PFSK-1 (cell line): Measurements from ENCODE around the gene ABCA5.

Experiments
- FOXP2 ChIP-seq: optimal IDR thresholded peaks from 2 replicates; pipeline ENCODE3; 2011; ENCODE audit warnings: borderline replicate concordance, control low read depth, inconsistent platforms; ENCODE audit not compliant: insufficient read depth; ENCODE audit errors: extremely low read length, extremely low read depth
- POLR2AphosphoS5 ChIP-seq: IDR thresholded peaks from 2 replicates; pipeline ENCODE4 v1.6.1; 2012; ENCODE audit warnings: low read depth, mild to moderate bottlenecking, control low read depth, low read length, moderate library complexity
- SIN3A ChIP-seq: IDR thresholded peaks from 2 replicates; pipeline ENCODE4 v1.6.1; 2012; ENCODE audit warnings: mild to moderate bottlenecking, low read length, moderate library complexity, borderline replicate concordance; ENCODE audit not compliant: insufficient read depth
- TAF1 ChIP-seq: IDR thresholded peaks from 2 replicates; pipeline ENCODE4 v1.6.1; 2012; ENCODE audit warnings: low read length, control low read depth, borderline replicate concordance; ENCODE audit not compliant: insufficient read depth
- TF ChIP-seq, protein P1 (sequence below), 2 experiments: IDR thresholded peaks; 2 replicates each; pipeline versions ENCODE4 v1.6.1 to v1.8.0; 2011 to 2012; ENCODE audit warnings: low read depth in 2 of 2, low read length in 2 of 2, control low read depth in 1 of 2, inconsistent platforms in 1 of 2, mild to moderate bottlenecking in 1 of 2, moderate library complexity in 1 of 2; ENCODE audit not compliant: insufficient read depth in 1 of 2

ABCA5 gene

DNA sequence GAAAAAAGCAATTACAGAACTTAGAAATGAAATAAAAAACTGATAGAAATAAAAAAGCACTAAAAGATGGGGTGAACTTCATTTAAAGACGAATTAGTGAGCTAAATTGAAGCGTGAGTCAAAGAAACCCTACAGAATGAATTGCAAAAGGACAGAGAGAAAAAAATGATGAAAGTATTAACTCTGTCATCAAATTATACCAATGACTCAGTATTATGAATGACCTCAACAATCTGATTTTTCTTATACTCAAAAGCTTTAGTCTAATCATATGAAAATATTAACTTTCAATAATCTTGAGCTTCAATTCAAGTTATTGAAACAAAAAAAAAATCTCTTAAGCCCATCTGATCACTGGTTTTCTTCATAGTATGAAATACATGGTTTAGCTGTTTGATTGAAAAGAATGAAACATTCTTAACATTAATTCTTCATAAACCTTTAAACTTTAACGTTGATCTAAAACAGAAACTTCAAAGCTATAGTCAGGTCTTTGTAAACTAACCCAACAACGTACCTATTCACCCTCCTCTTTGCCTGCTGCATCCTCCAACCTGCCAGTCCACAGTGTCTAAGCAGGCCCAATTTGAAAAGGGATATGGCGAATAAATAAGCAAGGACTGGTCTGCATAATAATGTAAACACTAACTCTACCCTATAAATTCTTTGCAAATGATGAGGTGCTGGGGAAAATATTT is 6.6 kb downstream of the ABCA5 start:
- TF ChIP-seq TAF1, result no peak
- no peak for TF ChIP-seq SIN3A
- TF ChIP-seq FOXP2, result no peak
- no peak for TF ChIP-seq POLR2AphosphoS5
- TF ChIP-seq, protein P1, sequence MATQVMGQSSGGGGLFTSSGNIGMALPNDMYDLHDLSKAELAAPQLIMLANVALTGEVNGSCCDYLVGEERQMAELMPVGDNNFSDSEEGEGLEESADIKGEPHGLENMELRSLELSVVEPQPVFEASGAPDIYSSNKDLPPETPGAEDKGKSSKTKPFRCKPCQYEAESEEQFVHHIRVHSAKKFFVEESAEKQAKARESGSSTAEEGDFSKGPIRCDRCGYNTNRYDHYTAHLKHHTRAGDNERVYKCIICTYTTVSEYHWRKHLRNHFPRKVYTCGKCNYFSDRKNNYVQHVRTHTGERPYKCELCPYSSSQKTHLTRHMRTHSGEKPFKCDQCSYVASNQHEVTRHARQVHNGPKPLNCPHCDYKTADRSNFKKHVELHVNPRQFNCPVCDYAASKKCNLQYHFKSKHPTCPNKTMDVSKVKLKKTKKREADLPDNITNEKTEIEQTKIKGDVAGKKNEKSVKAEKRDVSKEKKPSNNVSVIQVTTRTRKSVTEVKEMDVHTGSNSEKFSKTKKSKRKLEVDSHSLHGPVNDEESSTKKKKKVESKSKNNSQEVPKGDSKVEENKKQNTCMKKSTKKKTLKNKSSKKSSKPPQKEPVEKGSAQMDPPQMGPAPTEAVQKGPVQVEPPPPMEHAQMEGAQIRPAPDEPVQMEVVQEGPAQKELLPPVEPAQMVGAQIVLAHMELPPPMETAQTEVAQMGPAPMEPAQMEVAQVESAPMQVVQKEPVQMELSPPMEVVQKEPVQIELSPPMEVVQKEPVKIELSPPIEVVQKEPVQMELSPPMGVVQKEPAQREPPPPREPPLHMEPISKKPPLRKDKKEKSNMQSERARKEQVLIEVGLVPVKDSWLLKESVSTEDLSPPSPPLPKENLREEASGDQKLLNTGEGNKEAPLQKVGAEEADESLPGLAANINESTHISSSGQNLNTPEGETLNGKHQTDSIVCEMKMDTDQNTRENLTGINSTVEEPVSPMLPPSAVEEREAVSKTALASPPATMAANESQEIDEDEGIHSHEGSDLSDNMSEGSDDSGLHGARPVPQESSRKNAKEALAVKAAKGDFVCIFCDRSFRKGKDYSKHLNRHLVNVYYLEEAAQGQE (IDR thresholded peaks at IDR 0.05; ENCODE audit: insufficient read depth in 1 of 2, low read depth in 2 of 2, low read length in 2 of 2), result no peak

DNA sequence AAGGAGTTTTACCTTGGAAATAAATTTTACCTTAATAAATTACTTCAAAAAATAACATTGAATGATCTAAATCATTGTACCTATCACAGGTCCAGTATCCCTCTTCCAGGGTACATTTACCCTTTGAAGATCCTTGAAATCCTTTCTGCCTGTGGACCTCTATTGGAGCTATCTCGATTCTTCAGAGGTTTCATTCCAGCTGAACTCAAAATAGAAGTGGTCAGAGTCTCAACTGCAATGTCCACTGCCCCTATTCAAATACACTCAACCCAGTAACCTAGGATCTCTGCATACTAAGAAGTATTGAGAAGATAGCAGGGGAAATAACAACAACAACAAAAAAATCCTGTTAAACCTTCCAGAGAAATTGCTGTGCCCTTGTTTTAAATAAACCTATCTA is 9.3 kb downstream of the ABCA5 start:
- TF ChIP-seq TAF1 (no peak), FOXP2 (no peak), POLR2AphosphoS5 (no peak), SIN3A (no peak)
- TF ChIP-seq, protein P1 (IDR thresholded peaks at IDR 0.05; ENCODE audit: insufficient read depth in 1 of 2, low read depth in 2 of 2, low read length in 2 of 2), result no peak

DNA sequence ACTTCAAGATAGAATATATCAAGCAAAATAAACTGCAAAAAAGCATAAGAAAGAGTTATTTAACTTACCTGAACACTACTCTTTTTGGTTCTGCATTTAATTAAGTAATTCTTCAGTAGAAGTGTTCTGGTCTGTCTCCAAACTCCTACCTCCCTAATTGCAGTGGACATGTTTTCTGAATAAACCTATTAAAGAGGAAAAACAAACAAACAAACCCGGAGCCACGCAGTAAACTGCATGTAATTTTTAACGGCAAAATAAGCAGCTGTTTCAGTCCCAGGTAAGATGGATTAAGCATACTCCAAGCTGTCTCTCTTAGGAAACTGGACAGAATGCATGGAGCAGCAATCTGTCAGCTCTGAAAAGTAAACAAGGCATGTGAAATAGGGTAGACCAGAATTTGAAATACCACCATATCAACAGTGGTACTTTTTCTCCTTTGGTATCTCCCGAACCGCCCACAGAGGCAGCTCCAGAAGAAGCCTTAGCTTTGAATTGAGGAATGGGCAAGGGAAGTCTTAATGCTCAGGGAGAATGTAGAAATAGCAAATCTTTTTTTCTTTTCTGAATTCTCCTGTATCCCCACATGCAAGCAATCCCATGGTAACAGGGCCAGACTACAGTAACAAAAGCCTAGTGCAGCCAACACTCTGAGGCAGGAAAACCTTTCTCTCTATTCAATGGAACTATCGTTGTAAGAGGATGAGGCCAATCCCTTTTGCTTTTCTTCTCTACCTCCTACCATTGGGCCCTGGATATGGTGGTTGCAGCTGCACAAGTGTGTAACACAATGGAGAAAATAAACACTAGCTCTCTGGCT is 12.5 kb downstream of the ABCA5 start:
- TF ChIP-seq, protein P1 (IDR thresholded peaks at IDR 0.05; ENCODE audit: insufficient read depth in 1 of 2, low read depth in 2 of 2, low read length in 2 of 2), result no peak
- TF ChIP-seq TAF1 (no peak), SIN3A (no peak)

DNA sequence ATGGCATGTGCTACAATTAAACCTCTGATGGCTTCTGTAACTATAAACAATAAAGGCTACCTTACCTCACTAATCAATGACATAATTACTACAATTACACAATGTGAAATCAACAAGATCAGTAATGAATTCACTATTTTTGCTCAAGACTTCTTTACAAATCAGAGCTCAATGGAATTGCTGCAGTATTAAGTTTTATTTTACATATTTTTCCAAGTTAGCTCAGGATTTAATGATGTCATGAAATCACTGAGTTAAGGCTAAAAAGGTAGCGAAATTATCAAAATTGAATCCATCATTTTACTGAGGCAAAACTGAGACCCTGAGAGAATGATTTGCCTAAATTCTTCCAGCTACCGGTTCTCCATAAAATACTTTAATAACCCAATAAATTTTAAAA is 21.8 kb downstream of the ABCA5 start:
- TF ChIP-seq SIN3A, result no peak
- TF ChIP-seq FOXP2, result no peak
- TF ChIP-seq POLR2AphosphoS5, result no peak
- TF ChIP-seq, protein P1 (IDR thresholded peaks at IDR 0.05; ENCODE audit: insufficient read depth in 1 of 2, low read depth in 2 of 2, low read length in 2 of 2), result no peak
- no peak for TF ChIP-seq TAF1
